Heart left ventricle (tissue), 13 donors: Measurements from ENCODE around the gene DEAF1.

Experiments used
- POLR2A ChIP-seq, 2 donors: fragments of 450-650 bp; IDR thresholded peaks; one replicate each; pipeline ENCODE4 v1.6.1; 2017; ENCODE audit warnings: antibody characterized with exemption in 2 of 2, mild to moderate bottlenecking in 2 of 2, moderate library complexity in 2 of 2
- TF ChIP-seq, protein P1 (sequence below), 12 donors: fragments of 200-600 bp; sonication (generic) in 4 of 12; IDR thresholded peaks; one replicate each; pipeline versions ENCODE4 v1.5.0 to v1.8.0; 2018 to 2022; ENCODE audit warnings: antibody characterized with exemption in 12 of 12, mild to moderate bottlenecking in 5 of 12
- donor health status: ischemic (EF 13 %, LVEDD 7.1; RV severe dilation, severe dysfunction).
- donor health status: DM: no; HTN: yes; CAD: no.
- donor health status: DM: no; HTN: no; CAD: no.
- donor health status: ischemic (EF 25% LVEDD 6.9; RV normal size, moderate dysfunction).
- donor health status: ischemic (EF 25% LVEDD 5.7; RV mildly dilated, moderate dysfunction).
- donor health status: ischemic (EF 35%, LVEDD 5.7; RV mildly dilated, moderate dysfunction).
- donor health status: nonischemic (EF 11% LVEDD 7.7; RV severe dilation, severe dysfunction).
- donor health status: DM: yes; HTN: yes; CAD: no.
- donor health status: PGD.
- donor health status: ischemic (EF 29% LVEDD 5.4; RV normal size, mild dysfunction).
- donor health status: nonischemic (EF 23%, LVEDD 6.1; RV moderate dilation, normal function).

GRCh38 chr11:724049-724777, 29.2 kb upstream of the DEAF1 start:
- TF ChIP-seq, protein P1, sequence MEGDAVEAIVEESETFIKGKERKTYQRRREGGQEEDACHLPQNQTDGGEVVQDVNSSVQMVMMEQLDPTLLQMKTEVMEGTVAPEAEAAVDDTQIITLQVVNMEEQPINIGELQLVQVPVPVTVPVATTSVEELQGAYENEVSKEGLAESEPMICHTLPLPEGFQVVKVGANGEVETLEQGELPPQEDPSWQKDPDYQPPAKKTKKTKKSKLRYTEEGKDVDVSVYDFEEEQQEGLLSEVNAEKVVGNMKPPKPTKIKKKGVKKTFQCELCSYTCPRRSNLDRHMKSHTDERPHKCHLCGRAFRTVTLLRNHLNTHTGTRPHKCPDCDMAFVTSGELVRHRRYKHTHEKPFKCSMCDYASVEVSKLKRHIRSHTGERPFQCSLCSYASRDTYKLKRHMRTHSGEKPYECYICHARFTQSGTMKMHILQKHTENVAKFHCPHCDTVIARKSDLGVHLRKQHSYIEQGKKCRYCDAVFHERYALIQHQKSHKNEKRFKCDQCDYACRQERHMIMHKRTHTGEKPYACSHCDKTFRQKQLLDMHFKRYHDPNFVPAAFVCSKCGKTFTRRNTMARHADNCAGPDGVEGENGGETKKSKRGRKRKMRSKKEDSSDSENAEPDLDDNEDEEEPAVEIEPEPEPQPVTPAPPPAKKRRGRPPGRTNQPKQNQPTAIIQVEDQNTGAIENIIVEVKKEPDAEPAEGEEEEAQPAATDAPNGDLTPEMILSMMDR (IDR thresholded peaks at IDR 0.05) = no peak
- TF ChIP-seq POLR2A (IDR thresholded peaks at IDR 0.05) = no peak
